Epithelial cell of esophagus (primary cell): ENCODE measurements around the gene C2CD4B.

Experiments used
- DNase-seq: peaks from one replicate; pipeline ENCODE4 v3.0.0; 2010; ENCODE audit warnings: low read depth
- H3K4me3 ChIP-seq: 2 replicates; pipeline ENCODE4 v1.5.1; 2011; ENCODE audit warnings: mild to moderate bottlenecking, low read length, control low read depth
- CTCF ChIP-seq: IDR thresholded peaks from 2 replicates; pipeline ENCODE4 v1.5.1; 2011; ENCODE audit warnings: low read depth, mild to moderate bottlenecking, low read length, control low read depth, inconsistent platforms; ENCODE audit not compliant: insufficient read depth; ENCODE audit errors: missing control alignments

Gene C2CD4B

DNA sequence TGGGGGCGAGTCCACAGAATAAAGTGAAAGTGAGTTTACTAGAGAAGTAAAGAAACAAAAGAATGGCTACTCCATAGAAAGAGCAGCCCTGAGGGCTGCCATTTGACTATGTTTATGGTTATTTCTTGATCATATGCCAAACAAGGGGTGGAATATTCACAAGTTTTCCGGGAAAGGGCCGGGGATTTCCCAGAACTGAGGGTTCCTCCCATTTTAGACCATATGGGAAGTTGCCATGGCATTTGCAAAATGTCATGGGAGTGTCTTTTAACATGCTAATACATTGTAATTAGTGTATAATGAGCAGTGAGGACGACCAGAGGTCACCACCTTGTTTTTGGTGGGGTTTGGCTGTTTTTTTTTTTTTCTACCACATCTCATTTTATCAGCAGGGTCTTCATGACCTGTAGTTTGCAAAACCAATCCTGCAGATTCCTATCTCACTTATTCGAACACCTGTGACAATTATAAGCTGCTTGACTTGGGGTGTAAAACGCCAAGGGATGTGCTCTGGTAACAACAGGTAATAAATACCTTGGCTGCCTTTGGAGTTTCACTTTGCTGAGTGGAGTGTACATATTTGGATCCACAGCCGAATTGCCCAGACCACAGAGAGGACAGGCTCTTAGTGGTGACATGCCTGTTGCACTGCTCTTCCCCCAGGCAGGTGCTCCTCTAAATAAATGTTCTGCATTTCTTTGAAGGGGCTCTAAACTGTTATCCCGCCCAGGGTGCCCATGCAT lies 43.6 kb downstream of the C2CD4B start:
- no peak for DNase-seq
- H3K4me3 ChIP-seq: no peak overlapping the region
- no peak for TF ChIP-seq CTCF

- TF ChIP-seq CTCF: no peak
- DNase-seq: no peak
- no peak overlapping the region for H3K4me3 ChIP-seq
Observed at GRCh38 chr15:62120776-62121175, 44.3 kb downstream of the C2CD4B start.

DNA sequence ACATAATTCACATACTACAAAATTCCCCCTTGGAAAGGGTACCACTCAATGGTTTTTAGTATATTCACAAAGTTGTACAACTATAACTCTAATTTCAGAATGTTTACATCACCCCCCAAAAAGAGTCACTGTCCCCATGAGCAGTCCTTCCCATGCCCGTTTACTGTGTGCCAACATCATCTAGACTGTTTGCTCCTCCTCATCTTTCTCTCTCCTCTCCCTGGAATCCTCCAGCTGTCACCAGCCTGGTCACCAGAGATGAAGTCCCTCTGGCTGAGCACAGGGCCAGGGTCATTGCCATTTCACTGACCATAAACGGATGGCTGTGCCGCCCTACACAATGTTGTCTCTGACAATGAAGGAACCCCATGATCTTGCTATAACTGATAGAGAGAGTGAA lies 45.2 kb downstream of the C2CD4B start:
- no peak for DNase-seq
- H3K4me3 ChIP-seq: no peak overlapping the region
- no peak for TF ChIP-seq CTCF

GRCh38 chr15:62119227-62119864 lies 45.7 kb downstream of the C2CD4B start:
- DNase-seq: peak; percentile 97
- TF ChIP-seq CTCF: no peak
- H3K4me3 ChIP-seq: no peak overlapping the region

DNA sequence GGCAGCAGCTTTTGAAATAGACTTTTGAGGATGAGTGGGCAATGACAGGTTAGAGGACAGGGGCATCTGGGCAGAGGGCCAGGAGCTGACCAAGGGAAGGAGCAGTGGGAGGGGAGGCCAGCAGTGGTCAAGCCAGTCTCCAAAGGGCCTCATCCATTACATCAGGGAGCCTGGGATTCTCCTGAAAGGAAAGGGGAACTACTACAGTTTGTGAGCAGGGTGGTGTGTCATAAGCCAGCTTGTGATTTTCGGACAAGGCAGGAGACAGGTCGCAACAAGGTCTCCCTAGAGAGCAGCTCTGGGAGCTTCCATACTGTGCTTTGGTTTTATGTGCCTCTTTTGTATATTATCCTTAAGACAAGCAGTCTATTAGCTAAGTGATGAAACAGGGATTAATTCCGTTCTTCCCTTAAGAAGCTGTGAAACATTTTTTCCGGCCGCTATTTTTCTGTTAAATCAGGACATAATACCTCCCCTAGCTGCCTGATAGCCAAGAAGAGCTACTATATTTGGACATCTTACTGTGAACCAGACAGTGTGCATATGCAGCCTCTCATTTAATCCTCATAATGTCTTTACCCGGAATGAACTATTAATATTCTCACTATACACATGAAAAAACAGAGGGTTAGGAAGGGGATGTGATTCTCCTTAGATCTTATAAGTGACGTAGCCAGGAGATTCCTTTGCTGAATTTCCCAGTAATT lies 46.4 kb downstream of the C2CD4B start:
- no peak overlapping the region for H3K4me3 ChIP-seq
- no peak for DNase-seq
- TF ChIP-seq CTCF: no peak

DNA sequence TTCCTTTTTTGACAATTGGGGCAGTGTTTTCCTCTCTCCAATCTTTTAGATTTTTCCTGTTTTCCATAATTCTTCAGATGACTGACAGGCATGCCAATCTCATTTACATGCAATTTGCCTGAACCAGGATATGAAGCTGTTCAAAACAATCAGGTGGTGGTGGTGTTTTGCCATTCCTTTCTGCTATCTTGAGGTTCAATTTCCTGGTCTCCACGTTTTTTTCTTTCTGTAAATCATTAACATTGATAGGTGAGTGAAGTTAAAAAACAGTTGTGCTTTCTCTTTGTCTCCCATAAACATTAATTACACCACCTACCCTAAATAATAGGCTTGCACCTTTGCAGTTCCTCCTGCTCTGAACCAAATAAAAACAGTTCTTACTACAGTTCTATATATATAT lies 49.2 kb downstream of the C2CD4B start:
- no peak for DNase-seq
- no peak overlapping the region for H3K4me3 ChIP-seq
- no peak for TF ChIP-seq CTCF
